ENCODE measurements around the gene PLEKHA1. TPM values are rescaled to one million over a fixed set of nuclear protein-coding genes. Genes with fewer than 3 reads are reported as not detected.

The PLEKHA1 gene
- total and polyA plus RNA-seq, 2 donors from 2014 or later = 19.5 to 168 TPM

GRCh38 chr10:122326806-122327205 is 47.7 kb upstream of the PLEKHA1 start:
- DNase-seq = no peak
- no peaks in the 10 kb centered on the region for H3K36me3 ChIP-seq (ENCODE audit: control insufficient read depth in 2 of 3, insufficient read depth in 3 of 3, low read length in 3 of 3)
- intact Hi-C loops (cut with DNase I) = no loop called here
- H3K27me3 ChIP-seq (ENCODE audit: control insufficient read depth, insufficient read depth, low read length) = no peaks in the 10 kb centered on the region
- H3K4me3 ChIP-seq (ENCODE audit: low read length in 3 of 3) = no peak overlapping the region
- no peak for TF ChIP-seq CTCF (IDR thresholded peaks at IDR 0.05; ENCODE audit: borderline replicate concordance, extremely low read depth, insufficient read depth)
- no peak overlapping the region for H3K27ac ChIP-seq (ENCODE audit: low read depth in 2 of 2, low read length in 2 of 2)
- no peak overlapping the region for H3K9ac ChIP-seq (ENCODE audit: low read length in 3 of 3)
- H3K4me1 ChIP-seq (ENCODE audit: control insufficient read depth in 2 of 3, insufficient read depth in 2 of 3, low read depth in 1 of 3, low read length in 3 of 3) = peaks cover 0 to 3% (median 0%) of the 10 kb centered on the region in 3 donors
- no peaks in the 10 kb centered on the region for H3K9me3 ChIP-seq (ENCODE audit: control insufficient read depth in 2 of 3, insufficient read depth in 1 of 3, low read length in 3 of 3)
- FAIRE-seq = no peak

GRCh38 chr10:122327237-122328206 is 47.0 kb upstream of the PLEKHA1 start:
- Histone ChIP-seq H3K4me1 (ENCODE audit: control insufficient read depth in 2 of 3, insufficient read depth in 2 of 3, low read depth in 1 of 3, low read length in 3 of 3) (peaks cover 0 to 3% (median 0%) of the 10 kb centered on the region in 3 donors), H3K9me3 (ENCODE audit: control insufficient read depth in 2 of 3, insufficient read depth in 1 of 3, low read length in 3 of 3) (no peaks in the 10 kb centered on the region), H3K4me3 (ENCODE audit: low read length in 3 of 3) (no peak overlapping the region), H3K27ac (ENCODE audit: low read depth in 2 of 2, low read length in 2 of 2) (no peak overlapping the region), H3K36me3 (ENCODE audit: control insufficient read depth in 2 of 3, insufficient read depth in 3 of 3, low read length in 3 of 3) (no peaks in the 10 kb centered on the region), H3K27me3 (ENCODE audit: control insufficient read depth, insufficient read depth, low read length) (no peaks in the 10 kb centered on the region), H3K9ac (ENCODE audit: low read length in 3 of 3) (no peak overlapping the region)
- intact Hi-C loops (cut with DNase I) = no loop called here
- no peak for DNase-seq
- FAIRE-seq = no peak
- no peak for TF ChIP-seq CTCF (IDR thresholded peaks at IDR 0.05; ENCODE audit: borderline replicate concordance, extremely low read depth, insufficient read depth)

DNA sequence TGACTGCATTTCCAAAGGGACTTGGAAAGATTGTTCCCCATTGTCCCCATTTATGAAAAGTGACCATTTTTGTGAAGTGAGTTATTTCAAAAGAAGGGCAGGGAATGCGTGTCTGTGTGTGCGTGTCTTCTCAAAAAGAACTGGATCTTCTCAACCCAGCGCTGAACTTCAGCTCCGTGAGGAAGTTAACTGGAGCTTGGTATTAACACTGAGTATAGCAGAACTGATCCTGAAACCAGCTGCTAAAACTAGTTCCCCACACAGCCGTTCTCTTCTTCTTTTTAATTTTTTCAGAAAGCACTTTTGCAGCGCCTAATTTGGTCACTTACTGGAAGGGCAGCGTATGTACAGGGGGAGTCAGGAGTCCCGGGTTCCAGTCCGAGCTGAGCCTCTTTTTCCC is 45.8 kb upstream of the PLEKHA1 start:
- H3K27me3 ChIP-seq (ENCODE audit: control insufficient read depth, insufficient read depth, low read length) = no peaks in the 10 kb centered on the region
- intact Hi-C loops (cut with DNase I) = no loop called here
- FAIRE-seq (no peak), DNase-seq (no peak)
- no peak overlapping the region for H3K9ac ChIP-seq (ENCODE audit: low read length in 3 of 3)
- H3K27ac ChIP-seq (ENCODE audit: low read depth in 2 of 2, low read length in 2 of 2) = no peak overlapping the region
- H3K4me3 ChIP-seq (ENCODE audit: low read length in 3 of 3) = no peak overlapping the region
- no peaks in the 10 kb centered on the region for H3K36me3 ChIP-seq (ENCODE audit: control insufficient read depth in 2 of 3, insufficient read depth in 3 of 3, low read length in 3 of 3)
- TF ChIP-seq CTCF (IDR thresholded peaks at IDR 0.05; ENCODE audit: borderline replicate concordance, extremely low read depth, insufficient read depth) = no peak
- peaks cover 0 to 3% (median 0%) of the 10 kb centered on the region in 3 donors for H3K4me1 ChIP-seq (ENCODE audit: control insufficient read depth in 2 of 3, insufficient read depth in 2 of 3, low read depth in 1 of 3, low read length in 3 of 3)
- no peaks in the 10 kb centered on the region for H3K9me3 ChIP-seq (ENCODE audit: control insufficient read depth in 2 of 3, insufficient read depth in 1 of 3, low read length in 3 of 3)
